ENCODE results near the gene HES4. TPM values are rescaled to one million over a fixed set of nuclear protein-coding genes. Genes with fewer than 3 reads are reported as not detected.

The HES4 gene
- polyA plus RNA-seq, 1 donor (not counting 4 experiments of a cell fraction or from before 2014, with no cell fraction given) = 3.0 TPM

DNA sequence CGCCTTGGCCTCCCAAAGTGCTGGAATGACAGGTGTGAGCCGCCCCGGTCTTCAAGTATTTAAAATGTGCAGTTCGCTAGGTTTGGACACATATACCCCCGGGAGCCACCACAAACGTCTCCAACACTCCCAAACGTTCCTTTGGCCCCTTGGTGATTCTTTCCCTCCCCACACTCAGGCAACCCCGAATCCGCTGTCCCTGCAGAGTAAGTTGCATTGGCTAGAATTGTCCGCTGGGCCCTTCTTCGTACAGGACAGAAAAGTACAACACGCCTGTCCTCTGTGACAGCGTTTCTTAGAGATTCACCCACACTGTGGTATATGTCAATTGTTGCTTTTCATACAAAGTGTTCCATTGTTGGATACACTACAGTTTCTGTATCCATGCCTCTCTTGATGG, 14.8 kb downstream of the HES4 start:
- no peak for FAIRE-seq
- Histone ChIP-seq H3K36me3 (ENCODE audit: control insufficient read depth in 2 of 2, extremely low read depth in 1 of 2, insufficient read depth in 2 of 2, low read length in 2 of 2) (no peaks in the 10 kb centered on the region), H2AFZ (ENCODE audit: control insufficient read depth, low read length) (no peak overlapping the region), H3K9me1 (ENCODE audit: control insufficient read depth, extremely low read depth, insufficient read depth, low read length) (no peaks in the 10 kb centered on the region), H3K9ac (ENCODE audit: control insufficient read depth, extremely low read depth, insufficient read depth, low read length) (no peak overlapping the region), H3K4me1 (ENCODE audit: control insufficient read depth, extremely low read depth, insufficient read depth, low read length) (no peaks in the 10 kb centered on the region), H3K27me3 (ENCODE audit: control insufficient read depth, extremely low read depth, insufficient read depth, low read length) (peaks cover 46% of the 10 kb centered on the region), H3K4me2 (ENCODE audit: control insufficient read depth, extremely low read depth, insufficient read depth, low read depth, low read length) (no peak overlapping the region), H3K79me2 (ENCODE audit: control insufficient read depth, insufficient read depth, low read length) (no peaks in the 10 kb centered on the region), H3K4me3 (ENCODE audit: control insufficient read depth in 2 of 3, extremely low read depth in 1 of 3, insufficient read depth in 2 of 3, low read depth in 1 of 3, low read length in 3 of 3) (no peak overlapping the region), H4K20me1 (ENCODE audit: control insufficient read depth, extremely low read depth, insufficient read depth, low read length) (no peaks in the 10 kb centered on the region), H3K27ac (ENCODE audit: control insufficient read depth, insufficient read depth, low read length) (no peak overlapping the region), H3K9me3 (ENCODE audit: control insufficient read depth, low read depth, low read length) (no peaks in the 10 kb centered on the region)
- TF ChIP-seq, protein P1, sequence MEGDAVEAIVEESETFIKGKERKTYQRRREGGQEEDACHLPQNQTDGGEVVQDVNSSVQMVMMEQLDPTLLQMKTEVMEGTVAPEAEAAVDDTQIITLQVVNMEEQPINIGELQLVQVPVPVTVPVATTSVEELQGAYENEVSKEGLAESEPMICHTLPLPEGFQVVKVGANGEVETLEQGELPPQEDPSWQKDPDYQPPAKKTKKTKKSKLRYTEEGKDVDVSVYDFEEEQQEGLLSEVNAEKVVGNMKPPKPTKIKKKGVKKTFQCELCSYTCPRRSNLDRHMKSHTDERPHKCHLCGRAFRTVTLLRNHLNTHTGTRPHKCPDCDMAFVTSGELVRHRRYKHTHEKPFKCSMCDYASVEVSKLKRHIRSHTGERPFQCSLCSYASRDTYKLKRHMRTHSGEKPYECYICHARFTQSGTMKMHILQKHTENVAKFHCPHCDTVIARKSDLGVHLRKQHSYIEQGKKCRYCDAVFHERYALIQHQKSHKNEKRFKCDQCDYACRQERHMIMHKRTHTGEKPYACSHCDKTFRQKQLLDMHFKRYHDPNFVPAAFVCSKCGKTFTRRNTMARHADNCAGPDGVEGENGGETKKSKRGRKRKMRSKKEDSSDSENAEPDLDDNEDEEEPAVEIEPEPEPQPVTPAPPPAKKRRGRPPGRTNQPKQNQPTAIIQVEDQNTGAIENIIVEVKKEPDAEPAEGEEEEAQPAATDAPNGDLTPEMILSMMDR (optimal IDR thresholded peaks at IDR 0.05 in 1 of 3, IDR thresholded peaks at IDR 0.05 in 1 of 3, conservative IDR thresholded peaks at IDR 0.05 in 1 of 3; ENCODE audit: extremely low read depth in 1 of 3, insufficient read depth in 2 of 3, low read length in 3 of 3) = no peak
- TF ChIP-seq EZH2 (IDR thresholded peaks at IDR 0.05; ENCODE audit: low read length) = no peak
- no peak for DNase-seq (ENCODE audit: low read depth, low spot score)
- dilution Hi-C loops (cut with MboI; ENCODE audit: extremely low pct_ligation_motif_present, low sequenced_read_pairs) = no loop called here

DNA sequence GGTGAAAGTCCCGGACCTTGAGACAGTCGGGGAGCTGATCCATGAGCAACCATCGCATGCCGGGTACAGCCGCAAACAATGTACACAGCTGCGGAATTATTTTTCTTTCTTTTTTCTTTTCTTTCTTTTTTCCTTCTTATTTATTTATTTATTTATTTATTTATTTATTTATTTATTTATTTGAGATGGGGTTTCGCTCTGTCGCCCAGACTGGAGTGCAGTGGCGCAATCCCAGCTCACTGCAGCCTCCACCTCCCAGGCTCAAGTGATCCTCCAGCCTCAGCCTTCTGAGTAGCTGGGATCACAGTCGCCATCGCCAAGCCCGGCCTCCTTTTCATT, 15.5 kb downstream of the HES4 start:
- H3K27me3 ChIP-seq (ENCODE audit: control insufficient read depth, extremely low read depth, insufficient read depth, low read length) = peaks cover 50% of the 10 kb centered on the region
- no peaks in the 10 kb centered on the region for H3K9me3 ChIP-seq (ENCODE audit: control insufficient read depth, low read depth, low read length)
- H3K36me3 ChIP-seq (ENCODE audit: control insufficient read depth in 2 of 2, extremely low read depth in 1 of 2, insufficient read depth in 2 of 2, low read length in 2 of 2) = no peaks in the 10 kb centered on the region
- H2AFZ ChIP-seq (ENCODE audit: control insufficient read depth, low read length) = no peak overlapping the region
- TF ChIP-seq, protein P1 (optimal IDR thresholded peaks at IDR 0.05 in 1 of 3, IDR thresholded peaks at IDR 0.05 in 1 of 3, conservative IDR thresholded peaks at IDR 0.05 in 1 of 3; ENCODE audit: extremely low read depth in 1 of 3, insufficient read depth in 2 of 3, low read length in 3 of 3) = no peak
- no peak for TF ChIP-seq EZH2 (IDR thresholded peaks at IDR 0.05; ENCODE audit: low read length)
- no peaks in the 10 kb centered on the region for H3K9me1 ChIP-seq (ENCODE audit: control insufficient read depth, extremely low read depth, insufficient read depth, low read length)
- H3K79me2 ChIP-seq (ENCODE audit: control insufficient read depth, insufficient read depth, low read length) = no peaks in the 10 kb centered on the region
- no peak overlapping the region for H3K4me3 ChIP-seq (ENCODE audit: control insufficient read depth in 2 of 3, extremely low read depth in 1 of 3, insufficient read depth in 2 of 3, low read depth in 1 of 3, low read length in 3 of 3)
- no peaks in the 10 kb centered on the region for H4K20me1 ChIP-seq (ENCODE audit: control insufficient read depth, extremely low read depth, insufficient read depth, low read length)
- no peak overlapping the region for H3K4me2 ChIP-seq (ENCODE audit: control insufficient read depth, extremely low read depth, insufficient read depth, low read depth, low read length)
- dilution Hi-C loops (cut with MboI; ENCODE audit: extremely low pct_ligation_motif_present, low sequenced_read_pairs) = no loop called here
- no peaks in the 10 kb centered on the region for H3K4me1 ChIP-seq (ENCODE audit: control insufficient read depth, extremely low read depth, insufficient read depth, low read length)
- H3K9ac ChIP-seq (ENCODE audit: control insufficient read depth, extremely low read depth, insufficient read depth, low read length) = no peak overlapping the region
- FAIRE-seq (no peak), DNase-seq (ENCODE audit: low read depth, low spot score) (no peak)
- no peak overlapping the region for H3K27ac ChIP-seq (ENCODE audit: control insufficient read depth, insufficient read depth, low read length)
